A673 (cell line): Measurements from ENCODE around the gene MFSD6L.

Experiments used
- EZH2 ChIP-seq: fragments of 200-600 bp; sonication (generic); IDR thresholded peaks from 2 replicates; pipeline ENCODE4 v1.6.1; 2017; ENCODE audit warnings: borderline replicate concordance, low read depth, mild to moderate bottlenecking, mixed read lengths, antibody characterized with exemption, low read length; ENCODE audit not compliant: poor library complexity, severe bottlenecking
- TF ChIP-seq, protein P1 (sequence below): fragments of 300-800, 200-600 bp; sonication (generic); conservative IDR thresholded peaks from 2 replicates; pipeline ENCODE4 v1.5.1; 2017; ENCODE audit warnings: low read depth, mild to moderate bottlenecking, antibody characterized with exemption, low read length, moderate library complexity, mixed read lengths

DNA sequence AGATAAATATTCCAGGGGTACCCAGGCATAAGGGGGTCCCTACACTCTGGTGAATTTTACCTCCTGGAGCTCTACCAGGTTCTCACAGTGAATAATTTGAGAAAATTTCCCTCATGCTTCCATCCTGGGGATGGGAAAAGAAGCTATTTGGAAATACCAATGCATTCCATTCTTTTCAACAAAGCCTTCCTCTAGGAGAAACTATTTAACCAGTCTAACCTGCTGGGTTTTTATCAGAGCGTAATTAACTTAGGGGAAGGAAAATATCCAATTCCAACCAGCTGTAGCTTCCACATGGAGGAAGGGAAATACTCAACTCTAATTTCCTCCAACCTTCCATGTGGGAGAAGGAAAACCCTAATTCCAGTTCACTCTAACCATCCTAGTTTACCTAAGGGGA, 17.0 kb downstream of the MFSD6L start:
- TF ChIP-seq EZH2 = no peak
- TF ChIP-seq, protein P1, sequence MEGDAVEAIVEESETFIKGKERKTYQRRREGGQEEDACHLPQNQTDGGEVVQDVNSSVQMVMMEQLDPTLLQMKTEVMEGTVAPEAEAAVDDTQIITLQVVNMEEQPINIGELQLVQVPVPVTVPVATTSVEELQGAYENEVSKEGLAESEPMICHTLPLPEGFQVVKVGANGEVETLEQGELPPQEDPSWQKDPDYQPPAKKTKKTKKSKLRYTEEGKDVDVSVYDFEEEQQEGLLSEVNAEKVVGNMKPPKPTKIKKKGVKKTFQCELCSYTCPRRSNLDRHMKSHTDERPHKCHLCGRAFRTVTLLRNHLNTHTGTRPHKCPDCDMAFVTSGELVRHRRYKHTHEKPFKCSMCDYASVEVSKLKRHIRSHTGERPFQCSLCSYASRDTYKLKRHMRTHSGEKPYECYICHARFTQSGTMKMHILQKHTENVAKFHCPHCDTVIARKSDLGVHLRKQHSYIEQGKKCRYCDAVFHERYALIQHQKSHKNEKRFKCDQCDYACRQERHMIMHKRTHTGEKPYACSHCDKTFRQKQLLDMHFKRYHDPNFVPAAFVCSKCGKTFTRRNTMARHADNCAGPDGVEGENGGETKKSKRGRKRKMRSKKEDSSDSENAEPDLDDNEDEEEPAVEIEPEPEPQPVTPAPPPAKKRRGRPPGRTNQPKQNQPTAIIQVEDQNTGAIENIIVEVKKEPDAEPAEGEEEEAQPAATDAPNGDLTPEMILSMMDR = no peak
